GM18505 (cell line): ENCODE data around the gene LRRC8D.

Source experiments
- ATAC-seq: cut with Tn5 transposase; IDR thresholded peaks from one replicate; pipeline ENCODE4 v1.9.1; 2021; ENCODE audit not compliant: unreplicated experiment
- POLR2A ChIP-seq: IDR thresholded peaks from 4 replicates; pipeline ENCODE4 v1.6.1; 2011; ENCODE audit warnings: borderline replicate concordance; ENCODE audit not compliant: insufficient read depth, insufficient read length; ENCODE audit errors: extremely low read depth

Gene LRRC8D

DNA sequence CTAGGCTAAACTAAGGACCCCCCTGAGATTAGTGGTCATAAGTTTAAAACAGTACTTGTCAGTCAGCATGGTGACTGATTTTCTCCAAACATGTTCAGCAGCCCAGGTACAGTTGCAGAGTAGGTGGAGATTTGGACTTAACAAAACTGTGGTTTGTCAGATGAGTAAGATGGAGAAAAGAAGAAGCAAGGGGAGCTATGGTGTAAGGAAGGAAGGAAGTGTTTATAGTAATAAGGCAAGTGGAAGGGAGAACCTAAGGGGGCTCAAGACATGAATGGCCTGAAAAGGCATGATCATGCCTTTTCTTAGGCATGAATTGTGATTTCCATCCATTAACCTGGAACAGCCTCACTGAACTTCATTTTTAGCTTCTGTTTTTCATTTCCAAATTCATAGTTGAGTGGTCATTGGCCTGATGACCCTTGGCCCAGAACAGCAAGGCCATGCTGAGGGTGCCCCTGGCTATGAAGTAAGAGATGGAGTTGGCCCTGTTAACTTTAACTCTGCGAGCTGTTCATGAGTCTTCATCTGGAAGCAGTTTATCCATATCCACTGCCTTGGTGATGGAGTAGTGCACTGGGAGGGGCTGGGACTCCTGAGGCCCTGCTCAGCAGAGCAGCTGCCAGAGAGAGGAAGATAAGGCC is 60.7 kb downstream of the LRRC8D start:
- TF ChIP-seq POLR2A, result no peak
- no peak for ATAC-seq

DNA sequence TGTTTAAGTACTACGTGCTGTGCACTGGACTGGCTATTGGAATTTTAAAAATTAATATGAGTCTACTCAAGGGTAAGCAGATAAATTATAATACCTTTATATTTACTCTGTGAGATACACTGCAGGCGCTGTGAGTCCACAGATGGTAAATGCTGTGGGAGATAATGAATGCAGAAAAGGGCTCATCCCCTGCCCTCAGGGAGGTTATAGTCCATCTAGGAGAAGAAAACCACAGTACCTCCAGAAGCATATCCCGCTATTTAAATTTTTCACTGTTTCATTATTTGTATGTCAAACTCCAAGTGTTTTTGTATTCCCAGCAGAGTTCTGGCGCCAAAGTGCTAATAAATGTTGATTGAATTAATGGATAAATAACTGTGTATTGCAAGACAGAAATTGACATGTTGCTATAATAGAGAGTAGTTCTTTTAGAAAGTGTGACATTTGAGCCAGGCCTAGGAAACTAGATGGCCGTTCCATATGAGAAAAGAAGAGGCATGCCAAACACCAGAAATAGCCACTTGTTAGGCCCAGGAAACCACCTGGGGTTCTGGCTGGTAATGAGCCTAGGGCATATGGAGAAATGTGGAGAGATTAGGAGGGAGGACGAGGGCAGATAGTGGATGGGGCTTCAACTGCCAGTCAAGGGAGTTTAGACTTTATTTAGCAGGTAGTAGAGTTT is 61.7 kb downstream of the LRRC8D start:
- ATAC-seq, result no peak
- no peak for TF ChIP-seq POLR2A

DNA sequence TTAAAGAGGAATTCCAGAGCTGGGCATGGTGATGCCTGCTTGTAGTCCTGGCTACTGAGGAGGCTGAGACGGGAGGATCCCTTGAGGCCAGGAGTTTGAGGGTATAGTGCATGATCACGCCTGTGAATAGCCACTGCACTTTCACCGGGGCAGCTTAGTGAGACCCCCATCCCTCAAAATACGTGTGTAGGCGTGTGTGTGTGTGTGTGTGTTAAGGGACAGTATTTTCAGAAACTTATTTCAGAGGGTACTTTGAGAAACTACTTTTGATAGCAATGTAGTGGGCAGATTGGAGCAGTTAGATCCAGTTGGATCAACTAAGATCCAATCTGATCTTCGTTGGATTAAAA is 62.2 kb downstream of the LRRC8D start:
- TF ChIP-seq POLR2A, result no peak
- no peak for ATAC-seq

DNA sequence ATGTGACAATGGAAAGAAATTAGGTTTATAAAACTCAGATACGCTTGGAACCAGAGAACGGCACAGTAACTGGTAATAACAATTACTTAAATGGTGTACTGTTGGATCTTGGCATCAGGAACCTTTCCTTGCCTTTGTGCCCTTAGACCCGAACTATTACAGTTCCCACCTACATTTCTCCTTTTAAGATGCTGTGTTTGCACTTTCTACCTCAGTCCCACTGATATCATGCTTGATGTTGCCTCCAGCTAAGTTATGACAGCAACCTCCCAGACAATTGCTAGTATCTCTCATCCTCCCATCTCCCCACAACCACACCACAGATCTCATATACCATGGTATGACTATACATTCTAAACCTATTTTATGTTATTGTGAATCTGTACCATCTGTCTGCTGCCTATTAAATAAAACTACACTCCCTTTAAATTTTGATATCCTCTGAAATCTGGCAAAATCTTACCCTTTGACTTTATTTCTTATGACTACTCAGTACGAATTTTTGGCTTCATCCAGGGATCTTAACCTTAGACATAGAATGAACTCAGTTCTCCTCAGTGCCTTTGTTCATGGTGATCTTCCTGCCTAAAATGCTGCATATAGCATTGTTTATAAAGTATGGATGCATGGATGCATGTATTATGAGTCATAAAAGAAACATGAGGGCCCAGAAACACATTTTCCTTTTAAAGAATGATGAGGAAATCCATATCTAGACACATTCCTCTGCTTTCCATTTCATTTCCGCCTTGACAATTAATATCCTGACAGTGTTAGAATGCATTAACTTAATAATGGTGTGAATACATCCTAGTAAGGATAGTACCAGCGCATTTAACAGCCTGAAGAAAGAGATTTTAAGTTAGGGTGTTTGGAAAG is 64.1 kb downstream of the LRRC8D start:
- ATAC-seq, result no peak

DNA sequence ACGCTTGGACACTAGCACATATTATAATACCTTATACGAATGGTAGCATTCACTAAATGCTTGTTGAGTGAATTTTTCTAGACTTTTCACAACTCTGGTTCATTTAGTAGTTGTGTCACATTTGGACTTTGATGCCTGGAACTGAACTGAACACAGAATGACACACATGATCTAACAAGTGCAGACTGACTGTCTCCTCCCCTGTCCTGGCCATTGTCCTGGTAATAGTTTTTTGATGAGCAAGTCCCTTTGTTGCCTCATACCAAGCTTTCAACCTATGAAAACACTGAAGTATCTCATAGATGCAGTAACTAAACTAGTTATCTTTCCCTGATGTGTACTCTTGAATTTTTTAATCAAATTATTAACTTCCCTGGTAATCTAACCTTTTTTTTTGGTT is 66.4 kb downstream of the LRRC8D start:
- TF ChIP-seq POLR2A, result no peak
- no peak for ATAC-seq

More for the DNA sequence above, 64.1 kb downstream of the LRRC8D start:
- no peak for TF ChIP-seq POLR2A

DNA sequence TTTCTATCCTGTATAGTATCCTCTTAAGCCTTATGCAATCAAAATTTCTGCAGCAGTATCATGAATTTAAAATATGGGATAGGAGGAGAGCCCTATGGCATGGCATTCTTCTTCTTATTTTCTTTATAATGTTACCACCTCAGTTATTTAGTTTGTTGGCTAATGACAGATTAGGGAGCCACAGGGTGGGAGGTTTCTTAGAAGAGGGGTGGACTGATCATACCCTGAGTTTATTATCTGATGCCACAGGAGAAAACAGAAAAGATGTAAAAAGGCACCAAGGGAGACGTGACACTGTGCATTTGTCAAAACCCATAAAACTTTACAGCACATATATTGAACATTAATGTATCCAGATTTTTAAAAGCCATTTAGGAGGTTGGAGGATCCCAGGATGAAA is 66.9 kb downstream of the LRRC8D start:
- ATAC-seq, result no peak
- no peak for TF ChIP-seq POLR2A

DNA sequence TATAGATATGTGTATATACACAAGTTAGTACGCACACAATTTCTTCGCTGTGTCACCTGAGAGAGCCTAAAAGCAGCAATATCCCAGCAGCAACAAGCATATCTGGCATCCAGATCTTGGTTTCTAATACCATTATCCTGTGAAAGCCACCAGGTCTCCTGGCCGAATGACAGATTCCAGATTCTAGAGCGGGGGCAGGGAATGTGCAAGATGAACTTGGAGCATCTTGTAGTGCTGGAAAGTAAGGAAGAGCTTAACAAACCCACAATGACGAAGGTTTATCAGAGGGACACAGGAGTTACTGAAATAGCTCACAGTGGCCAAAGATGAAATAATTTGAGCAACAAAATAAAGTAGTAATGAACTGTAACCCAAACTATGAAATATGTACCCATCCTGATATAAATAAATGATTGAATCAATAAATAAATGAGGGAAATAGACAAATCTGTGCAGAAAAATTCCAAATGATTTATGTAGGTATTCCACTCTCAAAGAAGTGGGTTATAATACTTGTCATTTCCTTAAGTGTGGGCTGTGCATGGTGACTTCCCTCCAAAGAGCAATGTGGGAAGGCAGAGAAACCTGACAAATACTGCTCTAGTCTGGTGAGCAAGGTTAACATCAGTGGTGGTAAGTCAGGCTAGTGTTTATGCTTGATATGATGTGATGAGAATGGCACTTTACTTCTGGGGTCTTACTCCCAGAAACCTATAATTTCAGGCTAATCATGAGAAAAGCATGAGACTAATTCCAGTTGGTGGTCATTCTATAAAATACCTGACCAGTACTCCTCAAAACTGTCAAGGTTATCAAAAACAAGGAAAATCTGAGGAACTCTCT is 67.9 kb downstream of the LRRC8D start:
- no peak for TF ChIP-seq POLR2A
- no peak for ATAC-seq

DNA sequence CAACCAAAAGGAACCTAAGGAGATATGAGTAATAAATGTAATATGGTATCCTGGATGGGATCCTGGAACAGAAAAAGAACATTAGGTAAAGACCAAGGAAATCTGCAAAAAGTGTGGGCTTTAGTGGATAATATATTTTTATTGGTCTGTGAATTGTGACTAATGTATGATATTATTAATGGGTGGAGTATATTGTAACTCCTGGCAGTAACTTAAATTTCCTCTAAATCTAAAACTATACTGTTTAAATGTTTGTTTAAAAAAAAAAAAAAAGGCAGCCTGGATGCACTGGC is 68.4 kb downstream of the LRRC8D start:
- TF ChIP-seq POLR2A, result no peak
- no peak for ATAC-seq

DNA sequence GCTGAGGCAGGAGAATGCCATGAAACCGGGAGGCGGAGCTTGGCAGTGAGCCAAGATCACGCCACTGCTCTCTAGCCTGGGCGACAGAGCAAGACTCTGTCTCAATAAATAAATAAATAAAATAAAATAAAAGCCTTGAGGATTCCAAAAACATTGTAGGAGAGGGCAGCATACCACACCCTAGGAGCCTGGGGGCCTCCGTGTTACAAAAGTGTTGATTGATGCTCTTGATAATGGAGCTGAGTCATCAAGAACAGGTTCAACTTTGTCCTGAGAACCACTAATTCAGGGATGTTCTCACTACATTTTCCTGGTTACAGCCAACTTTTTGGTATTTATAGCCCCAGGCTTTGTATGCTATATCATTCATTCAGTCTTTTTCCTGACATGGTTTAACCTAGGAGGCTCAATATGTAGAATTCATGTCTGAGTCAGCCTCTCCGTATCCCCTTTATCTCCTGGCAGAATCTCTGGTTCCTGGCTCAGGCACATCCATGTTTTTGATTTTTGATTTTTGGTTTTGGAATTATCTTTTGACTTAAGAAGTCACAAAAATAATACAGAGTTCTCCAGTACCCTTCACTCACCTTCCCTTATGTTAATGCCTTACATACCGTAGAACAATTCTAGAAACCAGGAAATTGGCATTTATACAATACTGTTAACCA is 69.4 kb downstream of the LRRC8D start:
- no peak for TF ChIP-seq POLR2A
- no peak for ATAC-seq

DNA sequence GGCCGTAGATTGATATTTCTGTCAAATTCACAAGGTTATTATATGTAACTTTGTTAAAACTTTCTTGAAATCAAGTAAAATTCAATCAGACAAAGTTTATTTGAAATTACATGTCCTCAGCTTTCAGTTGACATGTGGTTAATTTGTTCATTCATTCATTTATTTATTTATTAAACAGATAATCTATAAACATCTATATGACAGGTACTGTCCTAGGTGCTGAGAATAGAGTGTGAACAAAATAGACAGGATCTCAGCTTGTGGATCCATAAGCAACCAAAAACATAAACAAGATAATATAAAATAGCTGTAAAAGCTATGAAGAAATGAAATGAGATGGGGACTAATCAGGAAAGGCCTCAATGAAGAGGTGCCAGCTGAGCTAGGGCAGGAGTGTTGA is 72.0 kb downstream of the LRRC8D start:
- ATAC-seq, result no peak
- no peak for TF ChIP-seq POLR2A

DNA sequence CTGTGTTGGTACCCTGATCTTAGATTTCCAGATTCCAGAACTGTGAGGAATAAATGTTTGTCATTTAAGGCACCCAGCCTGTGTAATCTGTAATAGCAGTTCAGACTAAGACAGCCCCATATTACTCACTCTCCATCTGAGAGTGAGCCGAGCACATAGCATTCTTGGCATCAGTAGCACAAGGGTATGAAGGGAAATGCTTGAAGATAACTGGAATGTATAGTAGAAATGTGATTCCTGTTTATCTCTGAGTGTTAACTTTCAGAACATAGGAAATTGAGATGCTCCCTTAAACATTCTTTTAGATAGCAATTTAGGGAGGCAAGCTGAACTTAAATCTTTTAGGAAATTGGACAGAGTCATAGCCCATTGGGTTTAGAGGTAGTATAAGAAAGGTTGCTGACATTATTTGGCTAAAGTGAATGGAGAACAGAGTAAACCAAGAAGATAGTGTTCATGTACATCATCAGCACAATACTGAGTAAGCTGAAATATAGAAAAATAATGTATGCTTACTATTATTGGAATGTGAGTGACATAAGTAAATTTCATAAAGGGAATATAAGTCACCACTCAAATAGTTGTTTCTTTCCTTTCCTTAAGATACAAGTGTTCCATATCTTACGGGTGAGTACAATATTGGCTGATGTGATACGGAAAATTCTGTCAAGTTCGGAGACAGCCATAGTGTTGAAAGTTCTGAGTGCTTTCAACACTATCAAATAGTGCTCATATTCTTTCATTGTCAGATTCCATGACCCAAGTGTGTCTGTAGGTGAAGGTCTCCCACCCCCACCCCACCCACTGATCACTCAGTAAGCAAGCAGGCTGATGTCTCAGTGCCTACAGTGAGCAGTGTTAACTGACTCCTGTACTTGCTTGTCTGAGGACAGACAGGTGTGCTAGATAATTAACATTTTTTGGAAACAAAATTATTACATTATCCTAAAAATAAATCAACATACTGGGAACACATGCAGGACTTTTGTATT is 73.7 kb downstream of the LRRC8D start:
- no peak for ATAC-seq
- TF ChIP-seq POLR2A, result no peak

DNA sequence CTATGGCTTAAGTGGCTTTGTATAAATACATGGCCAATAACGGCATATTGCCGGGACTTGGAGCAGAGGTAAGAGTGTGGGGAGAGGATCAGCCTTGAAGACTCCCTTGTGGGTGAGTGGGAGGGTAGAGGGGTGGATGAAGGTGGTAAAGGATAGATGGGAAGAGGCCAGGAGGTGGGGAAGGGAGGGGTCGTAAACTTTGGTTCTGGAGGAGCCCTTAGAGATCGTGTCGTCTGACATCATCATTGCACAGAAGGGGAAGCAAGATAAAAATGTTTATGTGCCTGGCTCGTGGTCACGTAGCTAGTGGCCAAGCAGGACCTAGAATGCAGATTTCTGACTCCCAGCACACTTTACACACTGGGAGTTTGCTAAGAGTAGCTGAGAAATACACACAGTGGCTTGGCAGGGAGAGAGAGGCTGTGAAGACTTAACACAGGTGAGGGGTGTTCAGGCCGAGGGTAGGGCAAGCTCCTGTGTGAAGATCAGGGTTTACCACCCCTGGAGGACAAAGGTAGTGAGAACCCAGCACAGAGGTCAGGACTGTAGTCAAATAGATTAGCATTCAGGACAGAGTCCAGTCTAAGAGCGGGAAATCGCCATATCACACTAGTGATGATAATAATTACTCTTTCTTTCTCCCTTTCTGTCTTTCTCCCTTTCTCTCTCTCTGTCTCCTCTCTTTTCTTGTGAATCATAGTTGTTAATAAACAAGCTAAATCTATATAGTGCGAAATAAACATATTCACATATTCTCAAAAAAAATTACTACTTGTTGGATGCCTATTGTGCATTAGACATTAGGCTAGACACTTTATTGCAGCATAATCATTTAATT is 75.5 kb downstream of the LRRC8D start:
- ATAC-seq, result no peak
- TF ChIP-seq POLR2A, result no peak
